CD8-positive, alpha-beta memory T cell (primary cell): Measurements from ENCODE around the gene HS6ST3. TPM values are rescaled to one million over a fixed set of nuclear protein-coding genes. Genes with fewer than 3 reads are reported as not detected.

Experiments
- CTCF ChIA-PET: fragments of 350-600 bp; sonication (Branson Sonifier 250); formaldehyde crosslinking; loops from one replicate; lab custom pipeline; 2021; ENCODE audit warnings: antibody characterized with exemption; lab: Charles Lee
- POLR2A ChIA-PET: fragments of 350-600 bp; sonication (Branson Sonifier 250); formaldehyde crosslinking; loops from one replicate; lab custom pipeline; 2021; ENCODE audit warnings: antibody characterized with exemption; lab: Charles Lee
- DNase-seq, 5 donors: peaks; one replicate each; pipeline versions ENCODE4 v3.0.0 to v3.0.0-alpha.2; 2020 to 2022; ENCODE audit warnings: mixed read lengths in 1 of 5
- H3K27ac ChIP-seq: one replicate; pipeline ENCODE4 v1.7.0; 2013; ENCODE audit warnings: low read depth, mild to moderate bottlenecking, low read length, moderate library complexity
- H3K27me3 ChIP-seq: 2 replicates; pipeline ENCODE4 v1.7.0; 2013; ENCODE audit warnings: low read length, mild to moderate bottlenecking; ENCODE audit not compliant: insufficient read depth, poor library complexity, severe bottlenecking
- H3K36me3 ChIP-seq: 2 replicates; pipeline ENCODE4 v1.7.0; 2013; ENCODE audit warnings: mild to moderate bottlenecking, low read length, moderate library complexity; ENCODE audit not compliant: insufficient read depth
- H3K4me1 ChIP-seq: 2 replicates; pipeline ENCODE4 v1.7.0; 2013; ENCODE audit warnings: mild to moderate bottlenecking, low read length, moderate library complexity; ENCODE audit not compliant: insufficient read depth
- H3K4me3 ChIP-seq: 2 replicates; pipeline ENCODE4 v1.7.0; 2013; ENCODE audit warnings: mild to moderate bottlenecking, low read length
- H3K9me3 ChIP-seq: 2 replicates; pipeline ENCODE4 v1.7.0; 2013; ENCODE audit warnings: mild to moderate bottlenecking, low read length
- H3K27ac Mint-ChIP-seq, 8 donors: one replicate each; pipeline ENCODE4 v1.8.0; 2020 to 2021; ENCODE audit warnings: mixed read lengths in 8 of 8, mild to moderate bottlenecking in 6 of 8, inconsistent platforms in 3 of 8, moderate library complexity in 3 of 8
- H3K27me3 Mint-ChIP-seq, 2 donors: one replicate each; pipeline ENCODE4 v1.8.0; 2020 to 2021; ENCODE audit warnings: mixed read lengths in 2 of 2, mild to moderate bottlenecking in 1 of 2, moderate library complexity in 1 of 2
- H3K36me3 Mint-ChIP-seq, 3 donors: one replicate each; pipeline ENCODE4 v1.8.0; 2020 to 2021; ENCODE audit warnings: mixed read lengths in 3 of 3, inconsistent platforms in 1 of 3, mild to moderate bottlenecking in 1 of 3
- H3K4me1 Mint-ChIP-seq, 3 donors: one replicate each; pipeline ENCODE4 v1.8.0; 2020 to 2021; ENCODE audit warnings: mixed read lengths in 3 of 3, inconsistent platforms in 1 of 3, mild to moderate bottlenecking in 1 of 3
- H3K4me3 Mint-ChIP-seq, 7 donors: one replicate each; pipeline ENCODE4 v1.8.0; 2020 to 2021; ENCODE audit warnings: mixed read lengths in 7 of 7, mild to moderate bottlenecking in 6 of 7, moderate library complexity in 4 of 7, inconsistent platforms in 2 of 7
- H3K9me3 Mint-ChIP-seq, 5 donors: one replicate each; pipeline ENCODE4 v1.8.0; 2020 to 2022; ENCODE audit warnings: mixed read lengths in 5 of 5, mild to moderate bottlenecking in 3 of 5, moderate library complexity in 2 of 5, inconsistent platforms in 1 of 5
- polyA plus RNA-seq: library from polyadenylated mRNA; unstranded; fragments of 300-500 nt; fragmentation: Illumina TruSeq; gene quantifications from one replicate; pipeline ENCODE4 v1.2.3, GENCODE V29; 2021
- total RNA-seq, 2 experiments: library from RNA; stranded (reverse); gene quantifications; one replicate each; pipeline ENCODE4 v1.2.3, GENCODE V29; 2021

HS6ST3 gene
- total and polyA plus RNA-seq, 3 experiments from 2014 or later: not detected

DNA sequence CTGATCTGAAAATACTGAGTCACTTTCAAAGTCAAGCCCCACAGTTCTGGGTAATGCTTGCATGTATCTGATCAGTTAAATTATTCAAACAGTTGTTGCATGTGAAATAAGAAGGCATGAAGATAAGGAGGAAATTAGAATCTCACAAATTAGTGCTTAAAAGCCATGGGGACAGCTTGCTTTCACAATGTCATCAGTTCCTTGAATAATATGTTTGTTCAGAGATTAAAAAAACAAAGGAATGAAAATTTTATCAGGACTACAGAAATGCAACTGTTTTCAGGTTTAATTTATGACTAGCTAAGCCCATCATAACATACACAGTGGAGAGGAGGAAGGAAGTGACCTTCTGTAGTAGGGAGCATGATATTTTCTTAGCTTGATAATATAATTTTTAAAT is 754.3 kb downstream of the HS6ST3 start:
- no peak overlapping the region for H3K4me3 Mint-ChIP-seq
- H3K4me1 ChIP-seq: no peaks in the 10 kb centered on the region
- H3K4me3 ChIP-seq: no peak overlapping the region
- H3K27me3 Mint-ChIP-seq: no peaks in the 10 kb centered on the region
- peak overlapping the region in 1 of 8 donors; percentile 17 for H3K27ac Mint-ChIP-seq
- H3K9me3 ChIP-seq: no peaks in the 10 kb centered on the region
- H3K9me3 Mint-ChIP-seq: peaks cover 0 to 3% (median 0%) of the 10 kb centered on the region in 5 donors
- ChIA-PET POLR2A (no interaction called here), CTCF (no interaction called here)
- no peak overlapping the region for H3K27ac ChIP-seq
- no peaks in the 10 kb centered on the region for H3K27me3 ChIP-seq
- no peaks in the 10 kb centered on the region for H3K4me1 Mint-ChIP-seq
- no peaks in the 10 kb centered on the region for H3K36me3 Mint-ChIP-seq
- H3K36me3 ChIP-seq: no peaks in the 10 kb centered on the region
- no peak for DNase-seq

DNA sequence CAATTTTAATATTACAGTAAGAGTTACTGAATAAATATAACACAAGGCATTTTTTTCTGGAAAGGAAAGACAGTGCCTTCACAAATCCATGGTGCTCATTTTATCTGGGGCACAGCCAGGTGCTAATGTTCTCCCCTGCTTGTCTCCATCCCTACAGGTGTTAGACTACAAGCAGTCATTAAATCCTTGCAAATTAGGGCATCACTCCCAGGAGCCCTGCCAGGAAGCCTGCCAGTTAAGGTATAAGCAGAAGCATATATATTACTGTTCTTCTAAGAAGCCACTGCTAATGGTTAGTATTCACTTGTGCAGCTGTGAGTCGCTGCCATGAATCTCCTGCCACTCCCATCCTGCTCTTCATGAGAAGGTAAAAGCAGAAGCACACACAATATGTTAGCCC is 754.7 kb downstream of the HS6ST3 start:
- Histone ChIP-seq H3K4me1 (no peaks in the 10 kb centered on the region), H3K27me3 (no peaks in the 10 kb centered on the region), H3K9me3 (no peaks in the 10 kb centered on the region), H3K27ac (no peak overlapping the region), H3K36me3 (no peaks in the 10 kb centered on the region), H3K4me3 (no peak overlapping the region)
- POLR2A ChIA-PET: no interaction called here
- no peaks in the 10 kb centered on the region for H3K27me3 Mint-ChIP-seq
- H3K36me3 Mint-ChIP-seq: no peaks in the 10 kb centered on the region
- no peak overlapping the region for H3K4me3 Mint-ChIP-seq
- H3K9me3 Mint-ChIP-seq: peaks cover 0 to 3% (median 0%) of the 10 kb centered on the region in 5 donors
- no peak overlapping the region for H3K27ac Mint-ChIP-seq
- no peaks in the 10 kb centered on the region for H3K4me1 Mint-ChIP-seq
- CTCF ChIA-PET: no interaction called here
- DNase-seq: no peak

DNA sequence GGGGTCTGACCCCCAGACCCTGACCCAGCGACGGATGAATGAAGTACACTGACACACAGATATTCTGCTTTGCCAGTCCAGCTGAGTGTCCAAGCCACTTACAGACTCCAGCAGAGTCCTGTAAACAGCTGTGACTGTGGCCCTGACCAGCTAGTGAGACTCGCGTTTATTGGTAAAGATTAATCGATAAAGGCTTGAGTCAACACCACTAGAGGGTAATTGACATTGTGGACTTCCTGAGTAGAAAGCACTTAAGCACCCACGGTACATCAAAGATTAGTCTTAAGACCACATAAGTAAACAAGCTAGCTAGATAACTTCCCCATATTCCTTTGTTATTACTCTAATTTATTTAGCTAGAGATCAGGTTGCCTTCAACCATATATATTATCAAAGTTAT is 758.4 kb downstream of the HS6ST3 start:
- Mint-ChIP-seq H3K4me1 (no peaks in the 10 kb centered on the region), H3K27me3 (peaks cover 0 to 1% of the 10 kb centered on the region in 2 donors), H3K9me3 (peaks cover 0 to 7% (median 0%) of the 10 kb centered on the region in 5 donors), H3K36me3 (no peaks in the 10 kb centered on the region), H3K4me3 (no peak overlapping the region), H3K27ac (no peak overlapping the region)
- Histone ChIP-seq H3K4me1 (no peaks in the 10 kb centered on the region), H3K9me3 (no peaks in the 10 kb centered on the region), H3K4me3 (no peak overlapping the region), H3K27me3 (no peaks in the 10 kb centered on the region), H3K27ac (no peak overlapping the region), H3K36me3 (no peaks in the 10 kb centered on the region)
- ChIA-PET POLR2A (no interaction called here), CTCF (no interaction called here)
- no peak for DNase-seq

DNA sequence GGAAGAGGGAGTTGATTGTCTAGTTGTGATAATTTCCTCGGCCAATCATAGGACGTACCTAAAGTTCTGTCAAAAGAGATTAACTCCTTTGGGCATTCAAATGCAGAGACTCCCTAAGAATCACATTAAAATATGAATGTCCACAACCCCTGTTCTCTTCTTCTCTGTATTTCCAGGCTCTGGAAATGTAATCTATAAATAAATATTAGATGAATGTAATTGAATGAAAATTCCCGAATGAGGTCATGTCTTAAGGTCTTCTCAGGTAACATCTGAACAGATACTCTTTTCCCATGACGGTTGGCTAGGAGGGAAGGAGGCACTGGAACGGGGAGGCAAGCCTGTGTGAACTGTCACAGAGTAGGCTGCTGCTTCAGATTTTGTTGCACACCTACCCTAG is 759.2 kb downstream of the HS6ST3 start:
- Mint-ChIP-seq H3K27me3 (peaks cover 0 to 1% of the 10 kb centered on the region in 2 donors), H3K36me3 (no peaks in the 10 kb centered on the region), H3K27ac (no peak overlapping the region), H3K9me3 (peaks cover 0 to 7% (median 0%) of the 10 kb centered on the region in 5 donors), H3K4me1 (no peaks in the 10 kb centered on the region), H3K4me3 (no peak overlapping the region)
- no peaks in the 10 kb centered on the region for H3K36me3 ChIP-seq
- ChIA-PET POLR2A (no interaction called here), CTCF (no interaction called here)
- H3K4me3 ChIP-seq: no peak overlapping the region
- no peaks in the 10 kb centered on the region for H3K9me3 ChIP-seq
- DNase-seq: no peak
- no peaks in the 10 kb centered on the region for H3K4me1 ChIP-seq
- no peaks in the 10 kb centered on the region for H3K27me3 ChIP-seq
- no peak overlapping the region for H3K27ac ChIP-seq

- Histone ChIP-seq H3K27me3 (no peaks in the 10 kb centered on the region), H3K36me3 (no peaks in the 10 kb centered on the region), H3K9me3 (no peaks in the 10 kb centered on the region), H3K27ac (no peak overlapping the region), H3K4me3 (no peak overlapping the region), H3K4me1 (no peaks in the 10 kb centered on the region)
- Mint-ChIP-seq H3K27ac (no peak overlapping the region), H3K9me3 (peaks cover 0 to 10% (median 0%) of the 10 kb centered on the region in 5 donors), H3K36me3 (no peaks in the 10 kb centered on the region), H3K27me3 (peaks cover 0 to 1% of the 10 kb centered on the region in 2 donors), H3K4me1 (no peaks in the 10 kb centered on the region), H3K4me3 (no peak overlapping the region)
- DNase-seq: no peak
- ChIA-PET POLR2A (no interaction called here), CTCF (no interaction called here)
Observed at GRCh38 chr13:96850538-96851145, 760.7 kb downstream of the HS6ST3 start.

- H3K27ac ChIP-seq: no peak overlapping the region
- Mint-ChIP-seq H3K4me3 (no peak overlapping the region), H3K27me3 (peaks cover 0 to 1% of the 10 kb centered on the region in 2 donors)
Observed at GRCh38 chr13:96851856-96852445, 762.0 kb downstream of the HS6ST3 start.

DNA sequence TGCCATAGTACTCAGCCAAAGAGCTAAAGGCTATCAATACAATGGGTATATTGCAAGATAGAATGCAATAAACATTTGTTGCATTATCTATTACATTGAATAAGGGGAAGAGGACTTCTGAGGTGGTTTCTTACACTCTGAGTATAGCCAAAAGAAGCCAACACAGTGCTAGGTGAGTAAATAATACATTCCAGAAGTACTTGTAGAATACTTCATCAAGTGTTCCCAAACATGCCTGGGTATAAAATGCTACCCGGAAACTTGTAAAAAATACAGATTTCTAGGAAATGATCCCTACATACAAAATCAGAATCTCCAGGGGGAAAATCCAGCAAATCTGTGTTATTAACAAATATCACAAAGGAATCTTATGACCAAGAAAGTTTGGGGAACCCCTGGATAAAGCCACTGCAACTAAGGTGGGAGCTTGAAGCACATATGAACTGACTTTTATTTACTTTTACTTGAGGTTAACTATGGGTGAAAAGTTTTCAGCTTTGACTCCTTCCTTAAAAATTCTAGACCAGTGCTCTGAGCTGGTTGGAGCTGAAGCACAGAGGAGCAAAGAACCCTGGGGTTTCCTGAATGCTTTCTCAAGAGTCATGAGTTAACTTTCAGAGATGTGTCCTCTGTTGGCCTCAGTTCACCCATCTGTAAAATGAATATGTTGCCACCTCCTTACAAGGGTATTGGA is 768.4 kb downstream of the HS6ST3 start:
- no peaks in the 10 kb centered on the region for H3K36me3 Mint-ChIP-seq
- H3K27ac Mint-ChIP-seq: no peak overlapping the region
- H3K4me3 ChIP-seq: no peak overlapping the region

More at GRCh38 chr13:96851856-96852445, 762.0 kb downstream of the HS6ST3 start:
- DNase-seq: no peak
- Histone ChIP-seq H3K4me3 (no peak overlapping the region), H3K9me3 (no peaks in the 10 kb centered on the region), H3K4me1 (no peaks in the 10 kb centered on the region), H3K36me3 (no peaks in the 10 kb centered on the region), H3K27me3 (no peaks in the 10 kb centered on the region)
- H3K9me3 Mint-ChIP-seq: peaks cover 0 to 10% (median 0%) of the 10 kb centered on the region in 5 donors
- H3K27ac Mint-ChIP-seq: no peak overlapping the region
- ChIA-PET CTCF (no interaction called here), POLR2A (no interaction called here)
- H3K4me1 Mint-ChIP-seq: no peaks in the 10 kb centered on the region
- H3K36me3 Mint-ChIP-seq: no peaks in the 10 kb centered on the region

DNA sequence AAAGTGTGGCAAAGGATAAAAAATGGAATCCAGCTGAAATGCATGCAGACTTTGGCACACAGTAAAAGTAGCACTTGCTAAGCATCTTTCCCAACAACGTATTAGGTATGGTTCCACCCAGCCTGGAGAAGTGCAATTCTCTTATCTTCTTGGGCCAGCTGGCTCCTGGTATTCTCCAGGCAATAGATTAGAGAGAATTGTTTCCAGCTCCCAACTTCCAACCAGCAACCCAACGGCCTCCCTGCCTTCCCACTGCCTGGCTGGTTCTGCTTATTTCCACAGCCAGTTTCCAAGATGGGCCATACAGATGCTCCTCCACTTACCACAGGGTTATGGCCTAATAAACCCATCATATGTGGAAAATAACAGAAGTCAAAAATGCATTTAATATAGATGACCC is 771.0 kb downstream of the HS6ST3 start:
- H3K4me3 ChIP-seq: no peak overlapping the region
- H3K27ac ChIP-seq: no peak overlapping the region
- H3K9me3 ChIP-seq: no peaks in the 10 kb centered on the region
- H3K4me1 ChIP-seq: no peaks in the 10 kb centered on the region
- CTCF ChIA-PET: no interaction called here
- no peaks in the 10 kb centered on the region for H3K36me3 ChIP-seq
- Mint-ChIP-seq H3K27ac (no peak overlapping the region), H3K36me3 (no peaks in the 10 kb centered on the region), H3K27me3 (no peaks in the 10 kb centered on the region), H3K4me1 (no peaks in the 10 kb centered on the region), H3K4me3 (no peak overlapping the region), H3K9me3 (peaks cover 0 to 12% (median 5%) of the 10 kb centered on the region in 5 donors)
- no peaks in the 10 kb centered on the region for H3K27me3 ChIP-seq
- DNase-seq: no peak
- POLR2A ChIA-PET: no interaction called here

More for the DNA sequence above, 768.4 kb downstream of the HS6ST3 start:
- Histone ChIP-seq H3K27me3 (no peaks in the 10 kb centered on the region), H3K27ac (no peak overlapping the region), H3K36me3 (no peaks in the 10 kb centered on the region), H3K9me3 (no peaks in the 10 kb centered on the region), H3K4me1 (no peaks in the 10 kb centered on the region)
- Mint-ChIP-seq H3K9me3 (peaks cover 0 to 3% (median 0%) of the 10 kb centered on the region in 5 donors), H3K4me1 (no peaks in the 10 kb centered on the region), H3K27me3 (no peaks in the 10 kb centered on the region), H3K4me3 (no peak overlapping the region)
- POLR2A ChIA-PET: no interaction called here
- no peak for DNase-seq
- CTCF ChIA-PET: no interaction called here
